ENCODE measurements around the gene UCN.

DNA sequence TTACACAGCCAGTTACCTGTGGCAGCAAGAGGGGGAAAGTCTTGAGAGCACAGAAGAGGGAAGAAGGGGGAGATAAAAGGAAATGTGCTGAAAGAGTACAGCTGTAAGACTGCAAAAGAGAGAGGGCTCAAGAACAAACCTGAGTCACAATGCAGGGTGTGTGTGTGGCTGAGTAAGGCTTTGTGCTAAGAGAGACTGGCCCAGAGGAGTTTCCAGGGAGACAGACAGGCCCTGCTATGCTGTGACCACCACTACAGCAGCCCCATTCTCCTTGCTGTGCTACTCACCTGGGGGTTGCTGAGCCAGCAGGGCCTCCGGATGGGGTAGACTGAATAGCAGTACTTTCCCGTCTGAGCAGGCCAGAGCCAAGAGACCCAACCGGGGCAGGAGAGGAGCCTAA lies 27.1 kb upstream of the UCN start:
- TF ChIP-seq, protein P1, sequence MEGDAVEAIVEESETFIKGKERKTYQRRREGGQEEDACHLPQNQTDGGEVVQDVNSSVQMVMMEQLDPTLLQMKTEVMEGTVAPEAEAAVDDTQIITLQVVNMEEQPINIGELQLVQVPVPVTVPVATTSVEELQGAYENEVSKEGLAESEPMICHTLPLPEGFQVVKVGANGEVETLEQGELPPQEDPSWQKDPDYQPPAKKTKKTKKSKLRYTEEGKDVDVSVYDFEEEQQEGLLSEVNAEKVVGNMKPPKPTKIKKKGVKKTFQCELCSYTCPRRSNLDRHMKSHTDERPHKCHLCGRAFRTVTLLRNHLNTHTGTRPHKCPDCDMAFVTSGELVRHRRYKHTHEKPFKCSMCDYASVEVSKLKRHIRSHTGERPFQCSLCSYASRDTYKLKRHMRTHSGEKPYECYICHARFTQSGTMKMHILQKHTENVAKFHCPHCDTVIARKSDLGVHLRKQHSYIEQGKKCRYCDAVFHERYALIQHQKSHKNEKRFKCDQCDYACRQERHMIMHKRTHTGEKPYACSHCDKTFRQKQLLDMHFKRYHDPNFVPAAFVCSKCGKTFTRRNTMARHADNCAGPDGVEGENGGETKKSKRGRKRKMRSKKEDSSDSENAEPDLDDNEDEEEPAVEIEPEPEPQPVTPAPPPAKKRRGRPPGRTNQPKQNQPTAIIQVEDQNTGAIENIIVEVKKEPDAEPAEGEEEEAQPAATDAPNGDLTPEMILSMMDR (IDR thresholded peaks at IDR 0.05): no peak
- no peak for TF ChIP-seq POLR2A (IDR thresholded peaks at IDR 0.05)

Measured in right lobe of liver (tissue), 4 donors.